Heart left ventricle (tissue), 13 donors: ENCODE results near the gene STON1.

Experiments used
- POLR2A ChIP-seq, 2 donors: fragments of 450-650 bp; IDR thresholded peaks; one replicate each; pipeline ENCODE4 v1.6.1; 2017; ENCODE audit warnings: antibody characterized with exemption in 2 of 2, mild to moderate bottlenecking in 2 of 2, moderate library complexity in 2 of 2
- TF ChIP-seq, protein P1 (sequence below), 12 donors: fragments of 200-600 bp; sonication (generic) in 4 of 12; IDR thresholded peaks; one replicate each; pipeline versions ENCODE4 v1.5.0 to v1.8.0; 2018 to 2022; ENCODE audit warnings: antibody characterized with exemption in 12 of 12, mild to moderate bottlenecking in 5 of 12
- donor health status: ischemic (EF 13 %, LVEDD 7.1; RV severe dilation, severe dysfunction).
- donor health status: DM: no; HTN: yes; CAD: no.
- donor health status: DM: no; HTN: no; CAD: no.
- donor health status: ischemic (EF 25% LVEDD 6.9; RV normal size, moderate dysfunction).
- donor health status: ischemic (EF 25% LVEDD 5.7; RV mildly dilated, moderate dysfunction).
- donor health status: ischemic (EF 35%, LVEDD 5.7; RV mildly dilated, moderate dysfunction).
- donor health status: nonischemic (EF 11% LVEDD 7.7; RV severe dilation, severe dysfunction).
- donor health status: DM: yes; HTN: yes; CAD: no.
- donor health status: PGD.
- donor health status: ischemic (EF 29% LVEDD 5.4; RV normal size, mild dysfunction).
- donor health status: nonischemic (EF 23%, LVEDD 6.1; RV moderate dilation, normal function).

DNA sequence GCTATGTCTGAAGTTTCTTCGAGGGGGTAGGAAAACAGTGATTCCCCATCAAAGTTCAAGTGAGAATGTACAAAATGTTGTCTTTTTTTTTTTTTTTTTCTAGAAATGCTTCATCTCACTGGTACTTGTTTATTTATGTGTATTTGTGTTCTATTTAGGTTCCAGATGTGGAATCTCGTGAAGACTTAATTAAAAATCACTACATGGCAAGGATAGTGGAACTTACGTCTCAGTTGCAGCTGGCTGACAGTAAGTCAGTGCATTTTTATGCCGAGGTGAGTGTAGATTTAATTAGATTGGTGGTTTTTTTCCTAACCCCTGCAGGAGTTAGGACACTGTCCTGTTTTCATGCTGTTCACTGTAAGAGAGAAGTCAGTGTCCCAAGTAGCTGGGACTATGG lies 22.8 kb upstream of the STON1 start:
- TF ChIP-seq, protein P1, sequence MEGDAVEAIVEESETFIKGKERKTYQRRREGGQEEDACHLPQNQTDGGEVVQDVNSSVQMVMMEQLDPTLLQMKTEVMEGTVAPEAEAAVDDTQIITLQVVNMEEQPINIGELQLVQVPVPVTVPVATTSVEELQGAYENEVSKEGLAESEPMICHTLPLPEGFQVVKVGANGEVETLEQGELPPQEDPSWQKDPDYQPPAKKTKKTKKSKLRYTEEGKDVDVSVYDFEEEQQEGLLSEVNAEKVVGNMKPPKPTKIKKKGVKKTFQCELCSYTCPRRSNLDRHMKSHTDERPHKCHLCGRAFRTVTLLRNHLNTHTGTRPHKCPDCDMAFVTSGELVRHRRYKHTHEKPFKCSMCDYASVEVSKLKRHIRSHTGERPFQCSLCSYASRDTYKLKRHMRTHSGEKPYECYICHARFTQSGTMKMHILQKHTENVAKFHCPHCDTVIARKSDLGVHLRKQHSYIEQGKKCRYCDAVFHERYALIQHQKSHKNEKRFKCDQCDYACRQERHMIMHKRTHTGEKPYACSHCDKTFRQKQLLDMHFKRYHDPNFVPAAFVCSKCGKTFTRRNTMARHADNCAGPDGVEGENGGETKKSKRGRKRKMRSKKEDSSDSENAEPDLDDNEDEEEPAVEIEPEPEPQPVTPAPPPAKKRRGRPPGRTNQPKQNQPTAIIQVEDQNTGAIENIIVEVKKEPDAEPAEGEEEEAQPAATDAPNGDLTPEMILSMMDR (IDR thresholded peaks at IDR 0.05) = no peak
- no peak for TF ChIP-seq POLR2A (IDR thresholded peaks at IDR 0.05)
